Jurkat, Clone E6-1 (cell line): ENCODE data around the gene GLMP.

Source experiments
- DNase-seq: peaks from one replicate; pipeline ENCODE4 v3.0.0-alpha.2; 2011; ENCODE audit warnings: low read depth, low spot score
- H3K4me3 ChIP-seq: 2 replicates; pipeline ENCODE4 v1.5.1; 2011; ENCODE audit warnings: mild to moderate bottlenecking, low read length, control low read depth, moderate library complexity

Gene GLMP

DNA sequence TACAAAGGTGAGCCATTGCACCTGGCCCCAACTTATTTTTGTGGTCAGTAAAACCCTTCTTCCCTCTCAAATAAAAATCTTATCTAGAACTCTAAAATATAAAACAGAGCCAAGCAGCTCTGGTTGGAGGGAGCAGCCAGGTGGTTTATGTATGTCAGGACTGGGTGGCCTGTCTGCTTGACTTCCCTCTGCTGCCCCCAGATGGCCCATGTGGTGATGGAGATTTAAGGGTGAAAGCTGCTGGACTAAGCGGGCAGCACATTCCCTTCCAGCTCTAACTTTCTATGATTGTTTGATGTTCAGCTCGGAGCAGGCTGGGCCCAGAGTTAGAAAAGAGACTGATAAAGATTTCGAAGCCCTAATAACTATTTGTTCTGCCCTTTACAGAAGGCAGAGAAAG lies 35.7 kb downstream of the GLMP start:
- DNase-seq = no peak

DNA sequence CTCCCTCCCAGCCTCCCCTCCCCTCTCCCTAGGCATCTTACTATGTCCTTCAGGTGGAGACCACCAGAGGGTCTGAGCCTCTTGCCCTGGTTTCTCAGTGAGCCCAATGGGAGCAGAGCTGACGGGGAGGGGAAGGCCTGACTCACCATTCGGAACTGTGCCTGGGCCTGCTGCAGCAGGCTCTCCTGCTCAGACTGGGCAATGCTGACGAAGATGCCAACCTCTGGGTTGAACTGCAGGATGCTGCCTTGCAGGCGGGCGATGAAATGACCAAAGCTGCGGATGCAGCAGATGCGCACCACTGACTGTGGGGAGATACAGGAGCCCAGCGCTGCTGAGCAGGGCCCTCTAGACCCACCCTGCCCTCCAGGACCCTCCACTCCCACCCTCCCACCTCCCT lies 36.6 kb downstream of the GLMP start:
- DNase-seq = no peak
- no peak overlapping the region for H3K4me3 ChIP-seq

More for the DNA sequence above, 35.7 kb downstream of the GLMP start:
- no peak overlapping the region for H3K4me3 ChIP-seq

DNA sequence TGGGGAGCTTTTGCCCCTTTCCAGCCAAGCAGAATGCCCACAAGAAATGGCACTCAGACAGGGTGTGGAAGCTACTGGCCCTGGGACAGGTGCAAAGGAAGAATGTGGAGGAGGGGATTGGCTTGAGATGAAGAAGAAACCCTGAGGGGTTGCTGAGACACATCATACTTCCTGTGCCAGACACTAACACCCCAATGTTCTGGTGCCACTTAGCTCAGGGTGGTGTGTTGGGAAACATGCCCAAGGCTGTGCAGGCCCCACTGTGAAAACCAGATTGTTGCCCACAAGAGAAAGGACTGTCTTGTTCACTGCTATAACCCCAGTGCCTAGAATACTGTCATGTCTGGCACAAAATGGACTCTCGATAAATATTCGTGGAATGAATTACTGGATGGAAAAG lies 37.8 kb downstream of the GLMP start:
- peak; percentile 51 for DNase-seq
- H3K4me3 ChIP-seq = no peak overlapping the region

DNA sequence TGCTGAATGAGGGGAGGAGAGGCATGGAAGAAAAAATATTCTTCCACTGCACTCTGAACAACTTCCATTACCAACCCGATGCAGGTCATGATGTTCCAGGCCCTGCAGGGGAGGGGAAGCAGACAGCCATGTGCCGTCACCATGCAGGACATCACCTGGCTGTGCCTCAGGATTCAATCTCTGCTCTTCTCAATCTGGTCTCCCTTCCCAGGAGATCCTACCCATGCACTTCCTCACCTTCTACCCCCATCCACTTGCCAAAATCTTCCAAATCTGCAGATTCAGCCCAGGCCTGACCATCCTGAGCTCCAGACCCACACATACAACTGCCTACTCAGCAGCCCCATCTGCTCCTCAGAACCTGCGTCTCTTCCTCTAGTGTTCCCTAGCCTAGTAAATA lies 41.8 kb downstream of the GLMP start:
- H3K4me3 ChIP-seq = no peak overlapping the region
- no peak for DNase-seq

DNA sequence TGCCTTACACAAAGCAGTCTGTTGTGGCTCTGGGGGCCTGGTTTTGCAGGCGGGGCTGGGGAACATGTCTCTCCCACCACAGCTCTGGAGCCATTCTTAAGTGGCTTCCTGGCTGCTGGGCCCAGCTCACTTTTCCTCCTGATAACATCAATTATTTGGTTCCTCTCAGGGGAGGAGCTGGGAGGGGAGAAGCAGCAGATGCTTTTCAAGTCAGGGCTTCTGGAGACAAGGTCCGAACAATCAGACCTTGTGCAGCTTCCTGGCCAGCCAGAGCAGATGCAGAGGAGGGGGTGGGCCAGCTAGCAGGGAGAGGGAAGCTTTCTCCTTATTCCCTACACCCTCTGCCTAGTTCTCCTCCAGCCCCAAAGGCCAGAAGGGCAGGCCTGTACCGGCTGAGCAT lies 44.0 kb downstream of the GLMP start:
- peak; percentile 52 for DNase-seq
- H3K4me3 ChIP-seq = no peak overlapping the region

DNA sequence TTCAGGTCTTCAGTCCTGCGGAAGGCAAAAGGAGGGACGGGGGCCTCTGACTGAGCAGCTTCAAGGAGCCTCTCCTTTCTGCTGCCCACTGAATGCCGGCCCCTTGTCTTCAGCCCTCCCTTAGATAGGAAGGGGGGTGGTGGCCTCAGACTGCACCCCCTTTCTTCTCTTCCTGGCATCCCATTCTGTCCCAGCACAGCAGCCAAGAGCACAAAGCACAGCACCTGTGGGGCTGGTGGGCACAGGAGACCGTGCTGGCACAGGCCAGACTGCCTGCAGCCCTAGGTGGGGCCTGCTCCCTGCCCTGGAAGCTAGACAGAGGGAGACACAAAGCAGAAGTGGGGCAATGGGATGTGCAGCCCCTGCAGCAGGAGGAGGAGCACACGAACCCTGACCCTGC lies 45.9 kb downstream of the GLMP start:
- DNase-seq = no peak
- H3K4me3 ChIP-seq = no peak overlapping the region

DNA sequence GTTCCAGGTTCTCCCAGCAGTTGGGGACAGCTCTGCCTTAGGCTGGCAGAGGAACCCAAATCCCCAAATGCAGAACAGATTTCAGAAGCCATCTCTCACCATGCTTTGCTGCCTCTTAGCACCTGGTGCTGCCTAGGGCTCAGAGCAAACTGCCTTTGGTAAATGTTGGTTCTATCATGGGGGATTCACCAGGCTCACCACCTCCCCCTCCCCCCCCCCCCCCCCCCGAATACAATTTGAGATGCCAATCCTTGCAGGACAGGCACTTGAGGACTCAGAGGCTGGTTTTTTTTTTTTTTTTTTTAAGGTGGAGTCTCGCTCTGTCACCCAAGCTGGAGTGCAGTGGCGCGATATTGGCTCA lies 47.2 kb downstream of the GLMP start:
- no peak overlapping the region for H3K4me3 ChIP-seq

DNA sequence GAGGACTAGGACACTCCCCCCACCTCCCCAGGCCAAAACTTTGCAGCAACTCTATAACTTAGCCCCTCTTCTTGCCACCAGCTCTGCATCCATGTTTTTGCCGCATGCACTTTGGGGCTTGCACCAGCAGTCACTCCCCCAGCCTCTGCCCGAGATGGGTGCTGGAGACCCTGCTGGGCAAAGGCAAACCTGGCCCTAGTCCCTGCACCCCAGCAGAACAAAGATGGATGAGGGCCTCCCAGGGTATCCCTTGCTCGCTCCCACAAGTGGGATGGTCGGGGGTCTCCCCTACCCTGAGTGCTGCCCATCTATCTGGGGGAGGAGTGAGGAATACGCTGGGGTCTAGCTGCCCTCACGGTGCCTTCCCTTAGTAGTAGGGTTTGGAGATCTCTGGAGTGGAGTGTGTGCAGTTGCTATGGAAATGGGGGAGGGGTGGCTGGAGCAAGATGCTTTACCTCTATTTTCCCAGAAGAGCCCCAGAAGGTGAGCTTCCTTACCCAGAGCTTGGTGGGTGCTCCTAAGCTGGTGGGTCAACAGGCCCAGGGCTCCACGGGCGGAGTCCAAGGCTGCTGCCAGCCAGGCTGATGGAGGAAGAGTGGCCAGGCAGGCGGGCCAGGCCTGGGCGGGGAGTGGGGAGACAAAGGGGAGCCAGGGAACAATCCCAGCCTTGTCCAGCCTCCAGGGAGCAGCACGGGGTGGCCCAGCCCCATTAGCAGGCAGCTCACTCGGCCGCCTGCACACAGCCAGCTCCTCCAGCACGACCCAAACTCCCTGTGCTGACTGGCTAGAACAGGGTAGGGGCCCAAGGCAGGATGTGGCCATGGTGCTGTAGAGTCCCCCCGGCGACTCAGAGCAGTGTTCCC lies 47.8 kb downstream of the GLMP start, which contains the start of gene PAQR6:
Gene PAQR6, minus strand, starts transcription at position 597 of the 863 bp plus-strand sequence. CDS start 1,325 bp downstream, outside the sequence.
- no peak for DNase-seq
- H3K4me3 ChIP-seq = no peak within 1 kb of the TSS

More for the DNA sequence above, 47.2 kb downstream of the GLMP start:
- DNase-seq = no peak

DNA sequence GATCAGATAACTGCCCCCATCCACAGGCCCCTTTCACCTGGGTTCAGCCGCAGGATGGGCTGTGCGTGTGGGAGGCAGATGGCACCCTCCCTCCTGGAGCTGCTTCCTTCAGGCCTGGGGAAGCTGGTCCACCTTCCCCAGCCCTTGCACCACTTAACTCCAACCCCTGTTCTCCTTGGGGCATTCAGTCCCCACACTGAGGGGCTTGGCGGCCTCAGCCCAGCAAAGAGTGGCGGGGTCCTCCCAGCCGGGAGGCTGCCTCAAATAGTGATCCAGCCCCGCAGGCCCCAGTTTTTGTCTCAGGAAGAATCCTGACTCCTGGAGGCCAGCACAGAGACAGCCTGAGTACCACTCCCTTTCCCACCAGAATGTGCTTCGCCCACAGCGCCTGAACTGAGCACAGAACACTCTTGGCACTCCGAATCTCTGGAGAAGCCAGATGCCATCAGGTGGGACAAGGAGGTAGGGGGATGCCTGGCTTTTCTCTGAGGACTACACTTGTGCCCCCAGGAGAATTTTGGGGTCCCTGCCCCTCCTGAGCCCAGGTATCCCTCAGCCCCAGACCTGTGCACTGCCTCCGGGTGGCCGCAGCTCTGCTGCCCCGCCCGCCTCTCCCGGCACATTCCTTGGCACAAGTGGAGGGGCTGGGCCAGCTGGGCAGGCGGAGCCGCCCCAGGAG lies 48.6 kb downstream of the GLMP start:
- no peak for DNase-seq
- H3K4me3 ChIP-seq = no peak overlapping the region

DNA sequence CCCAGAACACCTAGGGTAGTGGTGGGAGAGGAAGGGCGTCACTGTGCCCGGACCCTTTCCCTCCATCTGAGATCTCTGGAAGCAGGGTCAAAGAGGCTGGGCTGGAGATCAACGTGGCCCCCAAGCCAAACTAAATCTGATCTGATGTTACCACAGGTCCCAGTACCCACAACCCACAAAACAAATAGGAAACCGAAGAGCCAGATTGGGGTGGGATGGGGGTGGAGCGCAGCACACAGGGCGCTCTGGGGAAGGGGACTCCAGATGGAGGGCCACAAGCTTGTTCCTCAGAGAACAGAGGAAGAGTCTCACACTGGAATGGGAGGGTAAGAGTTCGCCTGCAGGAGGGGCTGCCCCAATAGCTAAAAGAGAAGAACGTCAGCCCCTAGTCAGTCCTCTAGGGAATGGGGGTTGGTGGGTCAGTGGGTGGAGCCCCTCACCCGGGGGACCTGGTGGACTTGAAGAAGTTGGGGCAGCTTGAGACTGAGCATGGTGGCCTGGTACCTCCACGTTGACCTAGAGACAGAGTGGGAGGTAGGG lies 49.2 kb downstream of the GLMP start:
- no peak for DNase-seq
- H3K4me3 ChIP-seq = no peak overlapping the region

DNA sequence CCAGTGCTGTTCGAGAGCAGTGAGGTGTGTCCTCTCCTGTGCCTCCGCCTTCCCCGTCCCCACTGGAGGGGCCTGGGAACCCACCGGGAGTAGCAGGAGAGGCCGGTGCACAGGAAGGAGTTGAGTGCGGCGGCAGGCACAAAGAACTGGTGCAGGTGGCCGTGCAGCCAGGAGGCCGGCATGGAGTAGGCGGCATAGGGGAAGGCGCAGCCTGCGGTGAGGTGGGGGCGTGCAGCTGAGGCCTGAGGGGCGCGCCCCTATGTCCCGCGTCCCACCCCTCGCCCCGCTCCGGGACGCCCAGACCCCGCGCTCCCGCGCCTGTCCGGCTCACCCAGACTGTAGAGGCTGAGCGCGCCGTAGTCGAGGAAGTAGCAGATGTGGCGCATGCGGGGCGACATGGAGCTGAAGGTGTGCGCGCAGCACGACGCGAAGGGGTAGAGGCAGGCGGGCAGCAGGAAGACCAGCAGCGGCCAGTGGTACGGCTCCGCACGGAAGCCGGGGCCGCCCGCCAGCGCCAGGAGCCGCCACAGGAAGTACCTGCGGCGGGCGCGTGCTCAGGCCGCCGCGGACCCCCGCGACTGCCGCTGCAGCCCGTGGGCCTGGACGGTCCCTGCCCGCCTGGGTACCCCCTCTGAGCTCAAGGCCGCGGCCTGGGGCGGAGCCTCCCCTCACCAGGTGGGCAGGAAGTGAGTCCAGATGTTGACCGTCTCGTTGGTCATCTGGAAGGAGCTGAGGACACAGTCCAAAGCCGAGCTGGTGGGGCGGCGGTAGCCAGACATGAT lies 49.8 kb downstream of the GLMP start:
- DNase-seq = no peak

DNA sequence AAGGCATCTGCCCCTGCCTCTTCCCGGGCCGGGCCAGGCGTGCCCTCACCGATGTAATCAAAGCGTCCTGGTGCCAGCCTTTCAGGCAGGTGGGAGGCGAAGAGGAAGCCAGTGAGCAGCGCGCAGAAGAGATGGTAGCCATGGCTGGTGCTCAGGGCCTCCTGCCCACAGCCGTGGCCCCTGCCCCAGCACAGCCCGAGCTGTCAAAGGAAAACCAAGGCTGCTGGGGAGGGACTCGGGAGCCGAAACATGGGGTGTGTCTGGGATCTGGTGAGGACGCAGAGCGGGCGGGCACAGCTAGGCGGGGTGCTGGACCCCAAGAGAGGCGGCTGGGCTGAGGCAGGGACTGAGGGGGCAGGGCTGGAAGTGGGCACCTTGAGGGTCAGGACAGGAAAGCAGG lies 50.8 kb downstream of the GLMP start:
- no peak for DNase-seq

More for the DNA sequence above, 49.8 kb downstream of the GLMP start:
- H3K4me3 ChIP-seq = no peak overlapping the region

DNA sequence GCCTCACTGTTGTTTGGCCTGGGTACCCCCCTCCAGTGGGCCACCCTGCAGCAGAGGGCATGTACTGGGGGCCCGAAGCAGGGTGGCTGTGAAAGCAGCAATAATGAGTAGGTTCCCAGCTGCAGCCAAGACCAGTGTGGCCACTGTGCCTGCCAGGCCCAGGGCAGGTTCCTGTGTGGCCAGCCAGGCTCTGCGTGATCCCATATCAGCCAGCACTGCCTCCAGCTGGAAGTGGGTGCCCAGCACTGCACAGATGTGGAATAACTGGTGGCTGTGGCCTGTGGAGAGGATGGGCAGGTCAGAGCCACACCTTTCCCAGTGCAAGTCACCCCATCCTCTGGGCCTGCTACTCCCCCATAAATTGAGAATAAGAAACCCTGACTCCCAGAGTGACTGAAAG lies 51.4 kb downstream of the GLMP start:
- DNase-seq = no peak
- H3K4me3 ChIP-seq = no peak overlapping the region

More for the DNA sequence above, 50.8 kb downstream of the GLMP start:
- no peak overlapping the region for H3K4me3 ChIP-seq

DNA sequence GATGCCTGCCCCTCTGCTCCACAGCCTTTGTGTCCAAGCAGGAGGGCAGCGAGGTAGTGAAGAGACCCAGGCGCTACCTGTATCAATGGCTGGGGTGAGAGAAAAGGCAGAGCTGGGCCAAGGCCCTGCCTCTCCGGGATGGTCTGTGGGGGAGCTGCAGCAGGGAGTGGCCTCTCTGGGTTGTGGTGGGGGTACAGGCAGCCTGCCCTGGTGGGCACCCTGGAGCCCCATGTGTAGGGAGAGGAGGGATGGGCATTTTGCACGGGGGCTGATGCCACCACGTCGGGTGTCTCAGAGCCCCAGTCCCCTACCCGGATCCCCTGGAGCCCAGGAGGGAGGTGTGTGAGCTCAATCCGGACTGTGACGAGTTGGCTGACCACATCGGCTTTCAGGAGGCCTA lies 52.7 kb downstream of the GLMP start:
- H3K4me3 ChIP-seq = no peak overlapping the region
- DNase-seq = no peak
